SIG-M5 treated with dmso at 0.1 percent for 504 hours (cell line): Measurements from ENCODE around the gene ANKRD31.
"Not testable (repeated sequence)": the region's sequence is repeated elsewhere in the genome, so short reads cannot be mapped to it uniquely, and the experiment has no call there.

Source experiments
- DNase-seq: peaks from one replicate; lab custom pipeline; 2025; ENCODE audit not compliant: unreplicated experiment; lab: John Stamatoyannopoulos, UW

ANKRD31 gene

GRCh38 chr5:75148051-75148450 is 88.6 kb downstream of the ANKRD31 start:
- no peak for DNase-seq

- DNase-seq, result no peak
These were observed 94.0 kb downstream of the ANKRD31 start for GRCh38 chr5:75142566-75143136.

GRCh38 chr5:75140277-75140676 is 96.4 kb downstream of the ANKRD31 start:
- no peak for DNase-seq

- DNase-seq, result no peak
These were observed 98.0 kb downstream of the ANKRD31 start for GRCh38 chr5:75138689-75139088.

GRCh38 chr5:75130818-75131349 is 105.8 kb downstream of the ANKRD31 start:
- DNase-seq, result no peak

GRCh38 chr5:75116856-75117255 is 119.8 kb downstream of the ANKRD31 start:
- DNase-seq, result no peak

GRCh38 chr5:75114311-75114710 is 122.4 kb downstream of the ANKRD31 start:
- not testable (repeated sequence) for DNase-seq

- DNase-seq, result no peak
These were observed 123.1 kb downstream of the ANKRD31 start for GRCh38 chr5:75113354-75114113.

GRCh38 chr5:75108931-75109596 is 127.6 kb downstream of the ANKRD31 start:
- DNase-seq, result no peak

- DNase-seq, result no peak
These were observed 128.2 kb downstream of the ANKRD31 start for GRCh38 chr5:75108515-75108914.

- DNase-seq, result not testable (repeated sequence)
These were observed 140.7 kb downstream of the ANKRD31 start for GRCh38 chr5:75095956-75096355.

- no peak for DNase-seq
These were observed 145.1 kb downstream of the ANKRD31 start for GRCh38 chr5:75091597-75091996.

- no peak for DNase-seq
These were observed 147.0 kb downstream of the ANKRD31 start for GRCh38 chr5:75089662-75090061.

GRCh38 chr5:75089137-75089536 is 147.5 kb downstream of the ANKRD31 start:
- no peak for DNase-seq

- DNase-seq, result no peak
These were observed 148.0 kb downstream of the ANKRD31 start for GRCh38 chr5:75088648-75089047.

GRCh38 chr5:75081510-75081909 is 155.2 kb downstream of the ANKRD31 start:
- no peak for DNase-seq

GRCh38 chr5:75079346-75079745 is 157.3 kb downstream of the ANKRD31 start:
- not testable (repeated sequence) for DNase-seq

GRCh38 chr5:75078027-75078426 is 158.7 kb downstream of the ANKRD31 start:
- no peak for DNase-seq

GRCh38 chr5:75072061-75072460 is 164.6 kb downstream of the ANKRD31 start:
- DNase-seq, result no peak

- DNase-seq, result no peak
These were observed 165.6 kb downstream of the ANKRD31 start for GRCh38 chr5:75071100-75071499.

GRCh38 chr5:75067434-75067833 is 169.2 kb downstream of the ANKRD31 start:
- no peak for DNase-seq
